BE2C (cell line): ENCODE measurements around the gene SLC4A3.

Experiments
- DNase-seq: peaks from one replicate; pipeline ENCODE4 v3.0.0-alpha.2; 2020
- H3K27me3 ChIP-seq: fragments of 250-450 bp; sonication (Bioruptor Pico); 2 replicates; pipeline ENCODE4 v1.5.1; 2020; ENCODE audit warnings: mild to moderate bottlenecking
- H3K36me3 ChIP-seq: fragments of 250-450 bp; sonication (Bioruptor Pico); 2 replicates; pipeline ENCODE4 v1.5.1; 2020; ENCODE audit warnings: mild to moderate bottlenecking
- H3K4me1 ChIP-seq: fragments of 250-450 bp; sonication (Bioruptor Pico); 2 replicates; pipeline ENCODE4 v1.5.1; 2020
- H3K4me3 ChIP-seq: 2 replicates; pipeline ENCODE4 v1.5.1; 2011; ENCODE audit warnings: low read depth, low read length
- H3K9me3 ChIP-seq: fragments of 250-450 bp; sonication (Bioruptor Pico); 2 replicates; pipeline ENCODE4 v1.5.1; 2020
- CTCF ChIP-seq: IDR thresholded peaks from 2 replicates; pipeline ENCODE4 v1.5.1; 2012; ENCODE audit warnings: mild to moderate bottlenecking, low read depth, low read length

The SLC4A3 gene

GRCh38 chr2:219622472-219622871, 5.0 kb upstream of the SLC4A3 start:
- Histone ChIP-seq H3K9me3 (no peaks in the 10 kb centered on the region), H3K27me3 (no peaks in the 10 kb centered on the region)
- DNase-seq: no peak

GRCh38 chr2:219624565-219624964, 2.9 kb upstream of the SLC4A3 start:
- Histone ChIP-seq H3K9me3 (no peaks in the 10 kb centered on the region), H3K27me3 (no peaks in the 10 kb centered on the region), H3K36me3 (no peaks in the 10 kb centered on the region), H3K4me3 (no peak overlapping the region), H3K4me1 (no peaks in the 10 kb centered on the region)
- no peak for TF ChIP-seq CTCF
- no peak for DNase-seq

More at GRCh38 chr2:219622472-219622871, 5.0 kb upstream of the SLC4A3 start:
- Histone ChIP-seq H3K4me1 (no peaks in the 10 kb centered on the region), H3K4me3 (no peak overlapping the region), H3K36me3 (no peaks in the 10 kb centered on the region)
- no peak for TF ChIP-seq CTCF

GRCh38 chr2:219625179-219625578, 2.3 kb upstream of the SLC4A3 start:
- no peaks in the 10 kb centered on the region for H3K36me3 ChIP-seq
- no peak for TF ChIP-seq CTCF
- DNase-seq: no peak
- no peak overlapping the region for H3K4me3 ChIP-seq
- no peaks in the 10 kb centered on the region for H3K9me3 ChIP-seq
- no peaks in the 10 kb centered on the region for H3K4me1 ChIP-seq
- no peaks in the 10 kb centered on the region for H3K27me3 ChIP-seq

GRCh38 chr2:219626540-219626939, 890 bp upstream of the SLC4A3 start:
- Histone ChIP-seq H3K36me3 (no peaks in the 10 kb centered on the region), H3K9me3 (no peaks in the 10 kb centered on the region), H3K4me3 (no peak overlapping the region), H3K4me1 (peaks cover 4% of the 10 kb centered on the region), H3K27me3 (no peaks in the 10 kb centered on the region)
- DNase-seq: no peak
- TF ChIP-seq CTCF: no peak

GRCh38 chr2:219628235-219628985, 980 bp downstream of the SLC4A3 start:
- Histone ChIP-seq H3K4me3 (peak overlapping the region; percentile 61), H3K27me3 (no peaks in the 10 kb centered on the region), H3K9me3 (no peaks in the 10 kb centered on the region), H3K36me3 (no peaks in the 10 kb centered on the region), H3K4me1 (peaks cover 4% of the 10 kb centered on the region)
- TF ChIP-seq CTCF: no peak
- no peak for DNase-seq
